BLaER1 (cell line): ENCODE data around the gene PLEKHG2.

Experiments used
- H3K27ac ChIP-seq: shearing (Covaris generic); formaldehyde crosslinking; 2 replicates; pipeline ENCODE4 v1.8.1; 2022
- H3K27me3 ChIP-seq: shearing (Covaris generic); formaldehyde crosslinking; 2 replicates; pipeline ENCODE4 v1.8.1; 2022
- H3K36me3 ChIP-seq: shearing (Covaris generic); formaldehyde crosslinking; 2 replicates; pipeline ENCODE4 v1.8.1; 2022
- H3K4me1 ChIP-seq: shearing (Covaris generic); formaldehyde crosslinking; 2 replicates; pipeline ENCODE4 v1.8.1; 2022
- H3K4me2 ChIP-seq: shearing (Covaris generic); formaldehyde crosslinking; 2 replicates; pipeline ENCODE4 v1.8.1; 2022
- H3K4me3 ChIP-seq: shearing (Covaris generic); formaldehyde crosslinking; 2 replicates; pipeline ENCODE4 v1.8.1; 2022
- H3K9ac ChIP-seq: shearing (Covaris generic); formaldehyde crosslinking; 2 replicates; pipeline ENCODE4 v1.8.1; 2022
- H3K9me3 ChIP-seq: shearing (Covaris generic); formaldehyde crosslinking; 2 replicates; pipeline ENCODE4 v1.8.1; 2022
- H4K20me1 ChIP-seq: shearing (Covaris generic); formaldehyde crosslinking; 2 replicates; pipeline ENCODE4 v1.8.1; 2022
- Cebpa-rat ChIP-seq: shearing (Covaris generic); IDR thresholded peaks from 2 replicates; pipeline ENCODE4 v1.8.1; 2022

The PLEKHG2 gene

GRCh38 chr19:39384839-39385568 is 27.5 kb upstream of the PLEKHG2 start:
- no peak overlapping the region for H3K27ac ChIP-seq
- peaks cover 8% of the 10 kb centered on the region for H3K4me1 ChIP-seq
- H3K9me3 ChIP-seq, result no peaks in the 10 kb centered on the region
- H3K36me3 ChIP-seq, result peaks cover 99% of the 10 kb centered on the region
- H3K4me3 ChIP-seq, result no peak overlapping the region
- H3K27me3 ChIP-seq, result no peaks in the 10 kb centered on the region
- no peak overlapping the region for H3K4me2 ChIP-seq
- TF ChIP-seq Cebpa-rat, result no peak
- 0 out of 2 replicates have a peak overlapping the region, but pooled peaks have one; percentile 29 for H3K9ac ChIP-seq
- H4K20me1 ChIP-seq, result peaks cover 26% of the 10 kb centered on the region; the same call in 1 of the 2 replicates

GRCh38 chr19:39385629-39386411 is 26.6 kb upstream of the PLEKHG2 start:
- H3K9ac ChIP-seq, result no peak overlapping the region
- no peaks in the 10 kb centered on the region for H3K9me3 ChIP-seq
- H3K27me3 ChIP-seq, result no peaks in the 10 kb centered on the region
- TF ChIP-seq Cebpa-rat, result no peak
- H3K4me3 ChIP-seq, result no peak overlapping the region
- H3K36me3 ChIP-seq, result peaks cover 91% of the 10 kb centered on the region
- H3K27ac ChIP-seq, result no peak overlapping the region
- H4K20me1 ChIP-seq, result peaks cover 30% of the 10 kb centered on the region; the same call in 1 of the 2 replicates
- peaks cover 13% of the 10 kb centered on the region for H3K4me1 ChIP-seq
- no peak overlapping the region for H3K4me2 ChIP-seq

DNA sequence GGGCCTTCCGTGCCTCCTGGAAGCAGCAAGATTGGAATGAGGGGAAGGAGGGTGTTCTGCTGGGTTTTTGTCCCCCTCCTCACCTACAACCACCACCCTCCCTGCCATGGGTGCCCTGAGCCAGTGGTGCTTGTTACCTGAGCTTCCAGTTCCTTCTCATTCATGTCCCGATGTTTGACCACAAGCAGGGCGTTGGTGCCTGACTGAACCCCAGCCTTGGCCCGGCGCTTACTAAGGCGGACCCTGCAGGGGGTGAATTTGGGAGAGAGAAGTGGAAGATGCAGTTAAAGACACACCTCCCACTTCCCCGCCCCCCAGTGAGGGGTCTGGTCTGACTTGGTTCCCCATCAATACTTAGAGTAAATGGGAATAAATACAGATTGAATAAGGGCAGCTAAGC is 25.9 kb upstream of the PLEKHG2 start:
- no peak overlapping the region for H3K27ac ChIP-seq
- H3K9me3 ChIP-seq, result no peaks in the 10 kb centered on the region
- H3K4me3 ChIP-seq, result no peak overlapping the region
- TF ChIP-seq Cebpa-rat, result no peak
- peaks cover 30% of the 10 kb centered on the region; the same call in 1 of the 2 replicates for H4K20me1 ChIP-seq
- H3K4me1 ChIP-seq, result peaks cover 13% of the 10 kb centered on the region
- no peak overlapping the region for H3K4me2 ChIP-seq
- no peaks in the 10 kb centered on the region for H3K27me3 ChIP-seq
- H3K36me3 ChIP-seq, result peaks cover 83% of the 10 kb centered on the region
- no peak overlapping the region for H3K9ac ChIP-seq

GRCh38 chr19:39388657-39389056 is 23.8 kb upstream of the PLEKHG2 start:
- H3K9me3 ChIP-seq, result no peaks in the 10 kb centered on the region
- H3K9ac ChIP-seq, result no peak overlapping the region
- no peak overlapping the region for H3K4me2 ChIP-seq
- no peak overlapping the region for H3K4me3 ChIP-seq
- no peak for TF ChIP-seq Cebpa-rat
- H3K27ac ChIP-seq, result no peak overlapping the region
- H3K4me1 ChIP-seq, result peaks cover 25% of the 10 kb centered on the region
- no peaks in the 10 kb centered on the region for H3K27me3 ChIP-seq
- peaks cover 30% of the 10 kb centered on the region; the same call in 1 of the 2 replicates for H4K20me1 ChIP-seq
- H3K36me3 ChIP-seq, result peaks cover 73% of the 10 kb centered on the region

DNA sequence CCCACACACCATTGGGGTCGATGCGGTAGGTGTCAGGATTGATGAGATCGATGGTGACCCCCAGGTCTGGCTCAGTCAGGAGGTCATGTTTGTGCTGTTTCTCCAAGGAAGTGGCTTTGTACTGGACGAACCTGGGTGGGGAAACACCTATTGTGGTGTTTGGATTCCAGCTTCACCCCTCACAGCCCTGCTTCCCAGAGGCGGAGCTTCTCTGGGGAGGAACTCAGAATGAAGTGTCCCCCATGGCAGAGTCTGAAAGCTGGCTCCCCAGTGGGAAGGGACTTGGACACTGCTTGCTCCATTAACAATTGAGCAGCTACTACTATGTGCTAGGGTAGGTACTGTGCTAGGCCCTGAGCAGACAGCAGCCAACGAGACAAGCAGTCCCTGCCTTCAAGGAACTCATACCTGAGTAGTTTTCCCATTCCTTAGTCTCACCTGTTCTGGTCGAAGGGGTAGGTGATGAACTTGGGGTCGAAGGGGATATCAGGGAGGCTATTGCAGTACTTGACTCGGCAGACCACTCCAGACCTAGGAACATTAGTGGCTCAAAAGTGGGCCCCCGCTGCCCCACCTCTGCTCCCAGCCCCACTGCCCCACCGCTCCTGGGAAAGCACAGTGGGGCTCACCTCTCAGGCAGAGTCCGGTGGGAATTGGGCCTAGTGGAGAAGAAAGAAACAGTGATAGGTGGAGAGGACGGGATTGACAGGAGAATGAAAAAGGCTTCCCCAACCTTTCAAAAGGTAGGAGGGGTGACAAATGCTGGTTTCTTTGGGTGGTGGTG is 22.6 kb upstream of the PLEKHG2 start:
- no peak for TF ChIP-seq Cebpa-rat
- peaks cover 73% of the 10 kb centered on the region for H3K36me3 ChIP-seq
- peak overlapping the region; percentile 96 for H3K4me2 ChIP-seq
- H3K4me1 ChIP-seq, result peaks cover 25% of the 10 kb centered on the region
- no peaks in the 10 kb centered on the region for H3K27me3 ChIP-seq
- H3K9ac ChIP-seq, result peak overlapping the region; percentile 99
- H3K27ac ChIP-seq, result peak overlapping the region; percentile 98
- peak overlapping the region; percentile 76 for H3K4me3 ChIP-seq
- H3K9me3 ChIP-seq, result no peaks in the 10 kb centered on the region
- H4K20me1 ChIP-seq, result peaks cover 30% of the 10 kb centered on the region; the same call in 1 of the 2 replicates

DNA sequence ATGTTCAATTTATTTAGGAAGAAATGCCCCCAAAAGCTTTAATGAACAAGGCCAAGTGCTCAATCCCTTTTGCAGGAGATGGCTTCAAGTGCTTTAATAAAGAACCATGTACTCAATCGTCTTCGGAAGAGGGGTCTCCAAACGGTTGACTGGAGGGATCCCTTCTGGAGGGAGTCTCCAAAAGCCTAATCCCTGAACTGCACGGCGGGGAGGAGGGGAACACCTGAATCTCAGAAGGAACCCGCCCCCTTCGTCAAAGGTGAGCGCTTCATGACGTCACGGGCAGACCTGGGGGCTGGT is 22.1 kb upstream of the PLEKHG2 start:
- Histone ChIP-seq H3K27ac (peak overlapping the region; percentile 98), H3K36me3 (peaks cover 73% of the 10 kb centered on the region), H3K9ac (peak overlapping the region; percentile 99), H3K4me2 (peak overlapping the region; percentile 96), H4K20me1 (peaks cover 25% of the 10 kb centered on the region; the same call in 1 of the 2 replicates), H3K9me3 (no peaks in the 10 kb centered on the region), H3K4me3 (peak overlapping the region; percentile 76), H3K27me3 (no peaks in the 10 kb centered on the region), H3K4me1 (peaks cover 25% of the 10 kb centered on the region)
- TF ChIP-seq Cebpa-rat, result no peak

- peaks cover 25% of the 10 kb centered on the region for H3K4me1 ChIP-seq
- TF ChIP-seq Cebpa-rat, result no peak
- H3K27me3 ChIP-seq, result no peaks in the 10 kb centered on the region
- H3K9me3 ChIP-seq, result no peaks in the 10 kb centered on the region
- peak within 1 kb of the TSS; percentile 96 for H3K4me2 ChIP-seq
- peak within 1 kb of the TSS; percentile 76 for H3K4me3 ChIP-seq
- peak within 1 kb of the TSS; percentile 99 for H3K9ac ChIP-seq
- H3K36me3 ChIP-seq, result peaks cover 72% of the 10 kb centered on the region
- peaks cover 20% of the 10 kb centered on the region; the same call in 1 of the 2 replicates for H4K20me1 ChIP-seq
- peak within 1 kb of the TSS; percentile 98 for H3K27ac ChIP-seq
Measured at GRCh38 chr19:39390751-39391437, 21.6 kb upstream of the PLEKHG2 start, which contains the start of the genes MED29 and PAF1. Gene MED29, plus strand, starts transcription at chr19:39391378. Its CDS starts 45 bp downstream, at chr19:39391423. Gene PAF1, minus strand, starts transcription at chr19:39391106. Its CDS starts 242 bp downstream, at chr19:39390864.

DNA sequence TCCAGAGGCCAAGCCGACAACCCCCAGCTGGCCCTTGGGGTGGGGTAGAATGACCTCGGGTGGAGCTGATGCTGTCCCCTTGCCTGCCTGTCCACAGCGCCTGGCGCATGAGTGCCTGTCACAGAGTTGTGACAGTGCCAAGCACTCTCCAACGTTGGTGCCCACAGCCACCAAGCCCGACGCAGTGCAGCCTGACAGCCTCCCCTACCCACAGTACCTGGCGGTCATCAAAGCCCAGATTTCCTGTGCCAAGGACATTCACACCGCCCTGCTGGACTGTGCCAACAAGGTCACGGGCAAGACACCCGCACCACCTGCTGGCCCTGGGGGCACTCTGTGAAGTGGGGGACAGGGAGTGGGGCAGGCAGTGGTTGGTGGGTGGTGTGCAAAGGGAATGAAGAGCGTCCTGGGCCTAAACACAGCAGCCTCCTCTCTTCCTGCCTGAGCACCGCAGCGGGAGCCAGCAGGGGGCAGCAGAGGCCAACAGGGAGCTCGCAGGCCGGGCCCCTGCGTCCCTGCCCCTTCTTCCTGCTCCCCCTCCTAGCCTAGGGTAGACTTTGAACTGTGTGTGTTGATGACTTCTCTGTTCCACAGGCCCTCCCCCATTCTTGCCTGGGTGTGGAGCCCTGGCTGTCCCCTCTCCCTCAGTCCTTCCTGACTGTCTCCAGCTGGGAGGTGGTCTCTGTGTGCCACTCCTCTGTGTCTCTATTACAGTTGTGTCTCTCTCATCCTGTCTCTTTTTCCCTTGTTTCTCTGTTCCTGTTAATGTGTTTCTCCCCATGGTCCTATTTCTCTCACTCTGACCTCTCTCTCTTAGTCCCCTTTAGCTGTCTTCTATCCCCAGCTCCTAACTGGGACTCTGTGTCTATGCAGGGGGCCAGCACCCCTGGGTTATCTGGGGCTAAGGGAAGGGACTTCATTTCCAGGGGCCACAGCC is 14.8 kb upstream of the PLEKHG2 start:
- peak overlapping the region; percentile 78 for H3K27ac ChIP-seq
- peaks cover 53% of the 10 kb centered on the region for H3K4me1 ChIP-seq
- H3K9me3 ChIP-seq, result no peaks in the 10 kb centered on the region
- H3K36me3 ChIP-seq, result peaks cover 60% of the 10 kb centered on the region
- H3K27me3 ChIP-seq, result no peaks in the 10 kb centered on the region
- no peaks in the 10 kb centered on the region for H4K20me1 ChIP-seq
- peak overlapping the region; percentile 26; the same call in 1 of the 2 replicates for H3K9ac ChIP-seq
- no peak overlapping the region for H3K4me3 ChIP-seq
- TF ChIP-seq Cebpa-rat, result no peak
- H3K4me2 ChIP-seq, result peak overlapping the region; percentile 65
